Measurements from ENCODE around the gene P4HA2.

GRCh38 chr5:132263548-132264261, 36.1 kb upstream of the P4HA2 start:
- TF ChIP-seq POLR2A (IDR thresholded peaks at IDR 0.05), result no peak
- TF ChIP-seq CTCF (IDR thresholded peaks at IDR 0.05), result peak in 1 of 4 experiments; percentile 30
- TF ChIP-seq EP300 (IDR thresholded peaks at IDR 0.05), result no peak
- TF ChIP-seq POLR2AphosphoS5 (IDR thresholded peaks at IDR 0.05), result peak; percentile 92
